ENCODE data around the gene GADD45GIP1.
A peak's percentile ranks its signal among the peaks of the same experiment; 100 is the strongest.
"Not testable (repeated sequence)": the region's sequence is repeated elsewhere in the genome, so short reads cannot be mapped to it uniquely, and the experiment has no call there.

GADD45GIP1 gene

GRCh38 chr19:12932392-12933286 is 24.4 kb downstream of the GADD45GIP1 start:
- H3K27ac ChIP-seq (ENCODE audit: low read length): no peak overlapping the region

DNA sequence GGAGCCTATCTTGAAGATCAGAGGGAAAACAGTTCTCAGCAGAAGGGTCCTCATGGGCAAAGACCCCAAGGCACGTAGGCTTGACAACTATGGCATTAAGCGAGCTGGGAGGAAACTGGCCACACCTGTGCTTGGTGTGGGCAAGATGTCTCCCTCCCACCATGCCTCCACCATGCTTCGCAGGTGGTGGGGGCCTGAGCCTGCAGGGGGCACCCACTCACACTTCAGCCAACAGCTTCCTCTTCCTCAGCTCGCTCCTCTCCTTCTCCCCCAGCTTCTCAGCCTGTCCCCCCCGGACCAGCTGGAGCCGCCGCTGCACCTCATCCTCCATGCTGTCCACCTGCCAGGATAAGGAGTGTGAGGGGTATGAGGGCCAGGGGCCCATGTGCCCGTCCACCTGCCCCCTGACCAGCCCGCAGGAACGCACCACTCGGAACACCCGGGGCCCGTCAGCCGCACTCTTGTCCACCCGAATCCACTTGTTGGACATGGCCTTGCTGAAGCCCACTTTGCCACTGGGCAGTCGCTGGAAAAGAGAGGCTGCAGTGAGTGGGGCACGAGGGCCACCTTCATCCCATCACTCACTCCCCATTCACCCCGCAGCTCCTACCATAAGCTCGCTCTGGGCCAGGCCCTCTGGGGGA is 26.9 kb downstream of the GADD45GIP1 start:
- Histone ChIP-seq H3K4me1 (ENCODE audit: control insufficient read depth, insufficient read depth, low read length) (peaks cover 4% of the 10 kb centered on the region), H3K36me3 (ENCODE audit: control insufficient read depth, insufficient read depth, low read length) (peaks cover 32% of the 10 kb centered on the region), H3K27me3 (ENCODE audit: control insufficient read depth, insufficient read depth, low read length) (no peaks in the 10 kb centered on the region), H3K27ac (ENCODE audit: low read length) (no peak overlapping the region), H3K9me3 (ENCODE audit: control insufficient read depth, insufficient read depth, low read length) (no peaks in the 10 kb centered on the region), H3K4me3 (ENCODE audit: low read length) (no peak overlapping the region)
- no peak for DNase-seq (ENCODE audit: low read depth, low spot score)
- no CpG with 5 or more reads among the region's 19 CpGs for WGBS (ENCODE audit: insufficient coverage, insufficient read length)

More at GRCh38 chr19:12932392-12933286, 24.4 kb downstream of the GADD45GIP1 start:
- WGBS (ENCODE audit: insufficient coverage, insufficient read length): no CpG with 5 or more reads among the region's 16 CpGs
- no peak for DNase-seq (ENCODE audit: low read depth, low spot score)
- Histone ChIP-seq H3K36me3 (ENCODE audit: control insufficient read depth, insufficient read depth, low read length) (peaks cover 22% of the 10 kb centered on the region), H3K4me1 (ENCODE audit: control insufficient read depth, insufficient read depth, low read length) (peaks cover 4% of the 10 kb centered on the region), H3K4me3 (ENCODE audit: low read length) (peak overlapping the region; percentile 68), H3K27me3 (ENCODE audit: control insufficient read depth, insufficient read depth, low read length) (no peaks in the 10 kb centered on the region), H3K9me3 (ENCODE audit: control insufficient read depth, insufficient read depth, low read length) (no peaks in the 10 kb centered on the region)

DNA sequence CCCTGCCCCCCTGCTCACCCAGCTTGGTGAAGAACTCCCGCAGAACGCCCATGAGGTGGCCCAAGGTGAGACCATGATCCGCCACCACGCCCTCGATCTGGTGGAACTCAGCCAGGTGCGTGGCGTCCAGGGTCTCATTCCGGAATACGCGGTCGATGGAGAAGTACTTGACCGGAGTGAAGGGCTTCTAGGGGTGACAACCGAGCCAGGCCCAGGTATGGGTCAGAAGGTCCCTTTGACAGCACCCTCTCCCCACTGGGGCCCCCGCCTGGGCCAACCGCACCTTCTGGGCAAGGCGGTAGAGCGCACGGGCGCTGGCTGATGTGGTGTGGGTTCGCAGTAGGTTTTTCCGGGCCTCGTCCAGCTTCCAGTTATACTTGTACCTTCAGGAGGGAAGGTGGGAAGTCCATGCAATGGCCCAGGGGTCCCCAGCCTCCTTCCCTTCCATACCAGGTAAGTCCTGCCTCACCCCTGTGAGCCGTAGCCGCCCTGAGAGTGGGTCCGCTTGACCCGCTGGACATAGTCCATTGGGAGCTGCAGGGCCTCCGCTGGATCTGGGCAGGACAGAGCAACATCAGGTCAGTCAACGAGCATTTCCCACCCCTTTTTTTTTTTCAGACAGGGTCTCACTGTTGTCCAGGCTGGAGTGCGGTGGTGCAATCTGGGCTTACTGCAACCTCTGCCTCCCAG is 32.3 kb downstream of the GADD45GIP1 start:
- WGBS (ENCODE audit: insufficient coverage, insufficient read length): no CpG with 5 or more reads among the region's 29 CpGs

GRCh38 chr19:12922959-12923358 is 34.1 kb downstream of the GADD45GIP1 start:
- Histone ChIP-seq H3K9me3 (ENCODE audit: control insufficient read depth, insufficient read depth, low read length) (no peaks in the 10 kb centered on the region), H3K4me3 (ENCODE audit: low read length) (no peak overlapping the region), H3K4me1 (ENCODE audit: control insufficient read depth, insufficient read depth, low read length) (peaks cover 2% of the 10 kb centered on the region; the same call in 1 of the 2 replicates), H3K27me3 (ENCODE audit: control insufficient read depth, insufficient read depth, low read length) (peaks cover 4% of the 10 kb centered on the region; the same call in 1 of the 2 replicates), H3K27ac (ENCODE audit: low read length) (no peak overlapping the region), H3K36me3 (ENCODE audit: control insufficient read depth, insufficient read depth, low read length) (peaks cover 32% of the 10 kb centered on the region)
- DNase-seq (ENCODE audit: low read depth, low spot score): no peak
- WGBS (ENCODE audit: insufficient coverage, insufficient read length): no CpG with 5 or more reads among the region's 4 CpGs

More for the DNA sequence above, 32.3 kb downstream of the GADD45GIP1 start:
- no peaks in the 10 kb centered on the region for H3K4me1 ChIP-seq (ENCODE audit: control insufficient read depth, insufficient read depth, low read length)
- H3K27ac ChIP-seq (ENCODE audit: low read length): no peak overlapping the region
- no peaks in the 10 kb centered on the region for H3K9me3 ChIP-seq (ENCODE audit: control insufficient read depth, insufficient read depth, low read length)
- H3K4me3 ChIP-seq (ENCODE audit: low read length): no peak overlapping the region
- H3K36me3 ChIP-seq (ENCODE audit: control insufficient read depth, insufficient read depth, low read length): peaks cover 45% of the 10 kb centered on the region
- no peak for DNase-seq (ENCODE audit: low read depth, low spot score)
- no peaks in the 10 kb centered on the region for H3K27me3 ChIP-seq (ENCODE audit: control insufficient read depth, insufficient read depth, low read length)

- peaks cover 22% of the 10 kb centered on the region for H3K36me3 ChIP-seq (ENCODE audit: control insufficient read depth, insufficient read depth, low read length)
- WGBS (ENCODE audit: insufficient coverage, insufficient read length): no CpG with 5 or more reads among the region's 3 CpGs
These were observed 36.0 kb downstream of the GADD45GIP1 start for GRCh38 chr19:12921047-12921446.

DNA sequence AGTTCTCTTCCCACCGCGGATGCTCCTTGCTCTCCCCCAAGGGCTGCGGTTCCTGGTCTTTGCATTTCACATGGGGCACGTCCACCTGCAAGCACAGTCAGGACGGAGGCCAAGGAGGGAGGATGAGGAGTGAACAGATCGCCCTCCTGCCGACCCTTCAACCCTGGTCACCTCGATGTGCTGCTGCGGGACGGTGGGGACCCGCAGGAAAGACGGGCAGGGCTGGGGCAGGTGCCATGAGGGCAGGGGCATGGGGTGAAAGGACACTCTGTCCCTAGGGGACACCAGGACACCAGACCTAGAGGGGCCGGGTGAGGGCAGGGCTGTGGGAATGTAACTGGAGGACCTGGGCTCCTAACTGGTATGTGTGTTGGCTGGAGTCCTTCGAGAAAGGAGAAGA is 38.8 kb downstream of the GADD45GIP1 start:
- Histone ChIP-seq H3K27me3 (ENCODE audit: control insufficient read depth, insufficient read depth, low read length) (peaks cover 4% of the 10 kb centered on the region; the same call in 1 of the 2 replicates), H3K4me1 (ENCODE audit: control insufficient read depth, insufficient read depth, low read length) (peaks cover 3% of the 10 kb centered on the region), H3K36me3 (ENCODE audit: control insufficient read depth, insufficient read depth, low read length) (peaks cover 8% of the 10 kb centered on the region), H3K27ac (ENCODE audit: low read length) (no peak overlapping the region), H3K4me3 (ENCODE audit: low read length) (no peak overlapping the region), H3K9me3 (ENCODE audit: control insufficient read depth, insufficient read depth, low read length) (no peaks in the 10 kb centered on the region)
- no peak for DNase-seq (ENCODE audit: low read depth, low spot score)
- WGBS (ENCODE audit: insufficient coverage, insufficient read length): no CpG with 5 or more reads among the region's 14 CpGs

More at GRCh38 chr19:12921047-12921446, 36.0 kb downstream of the GADD45GIP1 start:
- peaks cover 2% of the 10 kb centered on the region; the same call in 1 of the 2 replicates for H3K4me1 ChIP-seq (ENCODE audit: control insufficient read depth, insufficient read depth, low read length)
- no peak overlapping the region for H3K4me3 ChIP-seq (ENCODE audit: low read length)
- H3K9me3 ChIP-seq (ENCODE audit: control insufficient read depth, insufficient read depth, low read length): no peaks in the 10 kb centered on the region
- H3K27ac ChIP-seq (ENCODE audit: low read length): no peak overlapping the region
- peaks cover 4% of the 10 kb centered on the region; the same call in 1 of the 2 replicates for H3K27me3 ChIP-seq (ENCODE audit: control insufficient read depth, insufficient read depth, low read length)
- DNase-seq (ENCODE audit: low read depth, low spot score): no peak

DNA sequence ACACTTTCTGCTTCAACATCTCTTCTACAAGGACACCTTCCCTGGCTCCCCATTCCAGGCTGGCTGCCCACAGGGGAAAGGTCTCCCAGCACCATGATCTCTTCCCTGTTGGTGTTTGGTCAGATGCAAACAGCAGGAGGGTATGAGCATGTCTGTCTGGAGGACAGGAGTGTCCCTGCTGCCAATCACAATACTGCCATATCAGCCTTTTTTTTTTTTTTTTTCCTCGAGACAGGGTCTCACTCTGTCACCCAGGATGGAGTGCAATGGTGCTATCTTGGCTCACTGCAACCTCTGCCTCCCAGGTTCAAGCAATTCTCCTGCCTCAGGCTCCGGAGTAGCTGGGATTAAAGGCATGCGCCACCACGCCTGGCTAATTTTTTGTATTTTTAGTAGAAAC is 41.2 kb downstream of the GADD45GIP1 start:
- not testable (repeated sequence) for H3K27me3 ChIP-seq (ENCODE audit: control insufficient read depth, insufficient read depth, low read length); H3K27ac ChIP-seq (ENCODE audit: low read length); H3K36me3 ChIP-seq (ENCODE audit: control insufficient read depth, insufficient read depth, low read length); DNase-seq (ENCODE audit: low read depth, low spot score); H3K9me3 ChIP-seq (ENCODE audit: control insufficient read depth, insufficient read depth, low read length); H3K4me3 ChIP-seq (ENCODE audit: low read length); H3K4me1 ChIP-seq (ENCODE audit: control insufficient read depth, insufficient read depth, low read length)
- WGBS (ENCODE audit: insufficient coverage, insufficient read length): no CpG with 5 or more reads among the region's 4 CpGs

DNA sequence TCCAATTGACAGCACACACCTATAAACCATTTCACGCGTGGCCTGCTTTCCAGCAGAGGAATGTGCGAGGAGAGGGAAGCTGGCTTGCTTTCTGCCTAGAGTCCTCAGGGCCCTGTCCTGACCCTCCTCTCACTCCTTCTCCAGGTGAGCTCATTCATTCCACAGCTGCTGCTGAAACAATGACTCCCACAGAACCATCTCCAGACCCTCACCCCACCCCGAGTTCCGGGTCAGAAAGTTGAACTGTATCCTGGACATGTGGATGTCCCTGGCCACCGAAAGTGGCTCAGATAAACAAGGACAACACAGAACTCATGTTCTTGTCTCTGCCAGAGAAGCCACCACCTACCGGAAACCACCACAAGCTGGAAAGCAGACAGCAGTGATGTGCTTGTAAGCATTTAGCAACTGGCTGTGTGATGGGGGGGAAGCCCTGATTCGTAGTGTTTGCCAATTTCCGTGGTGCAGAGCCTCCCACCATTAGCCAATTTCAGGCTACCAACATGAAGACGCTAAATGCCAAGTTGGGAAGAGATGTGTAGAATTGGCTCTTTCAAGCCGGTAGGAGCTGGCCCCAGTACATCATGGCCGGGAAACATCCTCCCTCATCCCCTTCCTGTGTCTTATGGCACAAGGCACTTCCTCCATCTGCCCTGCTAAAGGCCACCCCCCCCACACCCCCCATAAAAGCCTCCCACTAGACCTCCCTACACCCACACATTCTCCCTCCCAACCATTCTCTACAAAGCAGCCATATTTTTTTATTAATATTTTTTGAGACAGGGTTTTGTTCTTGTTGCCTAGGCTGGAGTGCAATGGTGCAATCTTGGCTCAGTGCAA is 43.0 kb downstream of the GADD45GIP1 start:
- no peak overlapping the region for H3K27ac ChIP-seq (ENCODE audit: low read length)
- H3K27me3 ChIP-seq (ENCODE audit: control insufficient read depth, insufficient read depth, low read length): peaks cover 4% of the 10 kb centered on the region; the same call in 1 of the 2 replicates
- H3K4me3 ChIP-seq (ENCODE audit: low read length): no peak overlapping the region
- H3K9me3 ChIP-seq (ENCODE audit: control insufficient read depth, insufficient read depth, low read length): no peaks in the 10 kb centered on the region
- H3K36me3 ChIP-seq (ENCODE audit: control insufficient read depth, insufficient read depth, low read length): no peaks in the 10 kb centered on the region
- H3K4me1 ChIP-seq (ENCODE audit: control insufficient read depth, insufficient read depth, low read length): peaks cover 5% of the 10 kb centered on the region
- WGBS (ENCODE audit: insufficient coverage, insufficient read length): no CpG with 5 or more reads among the region's 12 CpGs
- DNase-seq (ENCODE audit: low read depth, low spot score): no peak

- no peaks in the 10 kb centered on the region; the same call in 1 of the 2 replicates for H3K27me3 ChIP-seq (ENCODE audit: control insufficient read depth, insufficient read depth, low read length)
- peaks cover 3% of the 10 kb centered on the region; the same call in 1 of the 2 replicates for H3K4me1 ChIP-seq (ENCODE audit: control insufficient read depth, insufficient read depth, low read length)
- WGBS (ENCODE audit: insufficient coverage, insufficient read length): no CpG with 5 or more reads among the region's 22 CpGs
- H3K9me3 ChIP-seq (ENCODE audit: control insufficient read depth, insufficient read depth, low read length): no peaks in the 10 kb centered on the region
- DNase-seq (ENCODE audit: low read depth, low spot score): no peak
- H3K36me3 ChIP-seq (ENCODE audit: control insufficient read depth, insufficient read depth, low read length): no peaks in the 10 kb centered on the region
- no peak overlapping the region for H3K27ac ChIP-seq (ENCODE audit: low read length)
- no peak overlapping the region for H3K4me3 ChIP-seq (ENCODE audit: low read length)
These were observed 43.9 kb downstream of the GADD45GIP1 start for GRCh38 chr19:12913011-12913561.

Data from iPS DF 6.9 (cell line).